ENCODE data around the gene NHLH1.

The NHLH1 gene

GRCh38 chr1:160408864-160409263 is 42.0 kb downstream of the NHLH1 start:
- Histone ChIP-seq H3F3A (ENCODE audit: insufficient read depth) (no peaks in the 10 kb centered on the region), H3K36me3 (ENCODE audit: low read length) (no peaks in the 10 kb centered on the region), H4K20me1 (ENCODE audit: low read depth, low read length) (no peaks in the 10 kb centered on the region), H3K9me2 (replicated peaks; ENCODE audit: insufficient read depth, low read length) (no peaks in the 10 kb centered on the region), H2AFZ (ENCODE audit: low read depth, low read length, severe bottlenecking) (no peak overlapping the region), H3K9ac (ENCODE audit: low read length) (no peak overlapping the region), H3K79me2 (ENCODE audit: insufficient read depth, low read length) (no peaks in the 10 kb centered on the region), H3K4me2 (ENCODE audit: low read depth, low read length, poor library complexity, severe bottlenecking) (no peak overlapping the region), H3K9me3 (ENCODE audit: insufficient read depth, low read length) (no peaks in the 10 kb centered on the region), H3K27me3 (ENCODE audit: low read length) (no peaks in the 10 kb centered on the region; the same call in 1 of the 2 replicates), H3K27ac (ENCODE audit: low read depth, low read length) (no peak overlapping the region), H3K4me3 (ENCODE audit: insufficient read depth, low read length, poor library complexity, severe bottlenecking) (no peak overlapping the region)
- no peak for TF ChIP-seq CTCF (IDR thresholded peaks at IDR 0.05; ENCODE audit: insufficient read depth, low read length, poor library complexity, severe bottlenecking)
- no peak for TF ChIP-seq EZH2phosphoT487 (conservative IDR thresholded peaks at IDR 0.05; ENCODE audit: low read length)

- Histone ChIP-seq H4K20me1 (ENCODE audit: low read depth, low read length) (no peaks in the 10 kb centered on the region), H3K9me3 (ENCODE audit: insufficient read depth, low read length) (no peaks in the 10 kb centered on the region)
- no peak for TF ChIP-seq CTCF (IDR thresholded peaks at IDR 0.05; ENCODE audit: insufficient read depth, low read length, poor library complexity, severe bottlenecking)
- no peak for TF ChIP-seq EZH2phosphoT487 (conservative IDR thresholded peaks at IDR 0.05; ENCODE audit: low read length)
Observed at GRCh38 chr1:160409486-160409885, 42.6 kb downstream of the NHLH1 start.

GRCh38 chr1:160410406-160411005 is 43.6 kb downstream of the NHLH1 start:
- Histone ChIP-seq H3K27ac (ENCODE audit: low read depth, low read length) (no peak overlapping the region), H3K9ac (ENCODE audit: low read length) (no peak overlapping the region), H3K4me3 (ENCODE audit: insufficient read depth, low read length, poor library complexity, severe bottlenecking) (no peak overlapping the region), H3K4me2 (ENCODE audit: low read depth, low read length, poor library complexity, severe bottlenecking) (no peak overlapping the region), H3F3A (ENCODE audit: insufficient read depth) (no peaks in the 10 kb centered on the region), H3K9me2 (replicated peaks; ENCODE audit: insufficient read depth, low read length) (no peaks in the 10 kb centered on the region), H4K20me1 (ENCODE audit: low read depth, low read length) (no peaks in the 10 kb centered on the region), H3K9me3 (ENCODE audit: insufficient read depth, low read length) (no peaks in the 10 kb centered on the region), H3K36me3 (ENCODE audit: low read length) (no peaks in the 10 kb centered on the region), H2AFZ (ENCODE audit: low read depth, low read length, severe bottlenecking) (no peak overlapping the region), H3K27me3 (ENCODE audit: low read length) (no peaks in the 10 kb centered on the region; the same call in 1 of the 2 replicates), H3K79me2 (ENCODE audit: insufficient read depth, low read length) (no peaks in the 10 kb centered on the region)
- TF ChIP-seq CTCF (IDR thresholded peaks at IDR 0.05; ENCODE audit: insufficient read depth, low read length, poor library complexity, severe bottlenecking) (no peak), EZH2phosphoT487 (conservative IDR thresholded peaks at IDR 0.05; ENCODE audit: low read length) (no peak)

More at GRCh38 chr1:160409486-160409885, 42.6 kb downstream of the NHLH1 start:
- no peak overlapping the region for H3K9ac ChIP-seq (ENCODE audit: low read length)
- H3K27ac ChIP-seq (ENCODE audit: low read depth, low read length) = no peak overlapping the region
- no peaks in the 10 kb centered on the region for H3K79me2 ChIP-seq (ENCODE audit: insufficient read depth, low read length)
- H3K27me3 ChIP-seq (ENCODE audit: low read length) = no peaks in the 10 kb centered on the region; the same call in 1 of the 2 replicates
- H3K36me3 ChIP-seq (ENCODE audit: low read length) = no peaks in the 10 kb centered on the region
- H3F3A ChIP-seq (ENCODE audit: insufficient read depth) = no peaks in the 10 kb centered on the region
- H3K9me2 ChIP-seq (replicated peaks; ENCODE audit: insufficient read depth, low read length) = no peaks in the 10 kb centered on the region
- H3K4me3 ChIP-seq (ENCODE audit: insufficient read depth, low read length, poor library complexity, severe bottlenecking) = no peak overlapping the region
- no peak overlapping the region for H2AFZ ChIP-seq (ENCODE audit: low read depth, low read length, severe bottlenecking)
- no peak overlapping the region for H3K4me2 ChIP-seq (ENCODE audit: low read depth, low read length, poor library complexity, severe bottlenecking)

Data from SU-DHL-6 (cell line).